Sigmoid colon (tissue), 7 donors: ENCODE results near the gene MCTP1. TPM values are rescaled to one million over a fixed set of nuclear protein-coding genes. Genes with fewer than 3 reads are reported as not detected.

ENCODE experiments used
- DNase-seq: peaks from one replicate; pipeline ENCODE4 v3.0.0-alpha.2; 2019
- H3K27ac ChIP-seq, 4 donors: fragments of 200-600 bp; sonication (generic); one replicate each; pipeline ENCODE4 v1.5.1; 2016 to 2019; ENCODE audit warnings: mild to moderate bottlenecking in 1 of 4
- H3K27me3 ChIP-seq, 3 donors: fragments of 200-600 bp; sonication (generic); one replicate each; pipeline ENCODE4 v1.5.1; 2019; ENCODE audit warnings: mild to moderate bottlenecking in 1 of 3
- H3K36me3 ChIP-seq, 4 donors: fragments of 200-600 bp; sonication (generic); one replicate each; pipeline ENCODE4 v1.5.1; 2016 to 2019
- H3K4me1 ChIP-seq, 4 donors: fragments of 200-600 bp; sonication (generic); one replicate each; pipeline ENCODE4 v1.5.1; 2017 to 2019
- H3K4me3 ChIP-seq, 4 donors: fragments of 200-600 bp; sonication (generic); one replicate each; pipeline ENCODE4 v1.5.1; 2017 to 2019; ENCODE audit warnings: mild to moderate bottlenecking in 2 of 4, moderate library complexity in 1 of 4
- H3K9me3 ChIP-seq, 4 donors: fragments of 200-600 bp in 3 of 4; sonication (generic) in 3 of 4; one replicate each; pipeline versions ENCODE4 v1.5.1 to v1.6.1; 2013 to 2019
- EP300 ChIP-seq, 4 donors: sonication (generic); formaldehyde crosslinking; IDR thresholded peaks; one replicate each; pipeline ENCODE4 v1.6.1; 2017; ENCODE audit warnings: antibody characterized with exemption in 4 of 4
- POLR2A ChIP-seq, 2 donors: fragments of 450-650 bp; IDR thresholded peaks; one replicate each; pipeline ENCODE4 v1.6.1; 2016; ENCODE audit warnings: antibody characterized with exemption in 2 of 2, mild to moderate bottlenecking in 2 of 2, moderate library complexity in 2 of 2
- POLR2AphosphoS5 ChIP-seq, 4 donors: sonication (generic); formaldehyde crosslinking; IDR thresholded peaks; one replicate each; pipeline ENCODE4 v1.6.1; 2017; ENCODE audit warnings: antibody characterized with exemption in 4 of 4
- WGBS, 2 donors: extraction: QIAGEN DNeasy Blood & Tissue Kit; methylation state at CpG; one replicate each; pipeline ENCODE4 v1.1.7; 2013; 5-methylcytosine and 5-hydroxymethylcytosine counted together
- intact Hi-C: fragments of 100-400 bp; cut with DNase I; formaldehyde crosslinking; loops from one replicate; pipeline ENCODE4 v1.15.1; 2023
- polyA plus RNA-seq, 3 donors: library from polyadenylated mRNA; stranded (reverse); fragments of 200-250 nt; gene quantifications; one replicate each; pipeline ENCODE4 v1.2.3, GENCODE V29; 2013
- total RNA-seq, 4 donors: library from RNA; depleted of rRNA; stranded (reverse); fragments of >200 nt; gene quantifications; one replicate each; pipeline ENCODE4 v1.1.0, GENCODE V29; 2016
- TF ChIP-seq, protein P1 (sequence below), 4 experiments: fragments of 450-650 bp in 3 of 4; fragments of 200-600 bp in 1 of 4; IDR thresholded peaks; one replicate each; pipeline ENCODE4 v1.5.1; 2016 to 2019; ENCODE audit warnings: antibody characterized with exemption in 4 of 4, mild to moderate bottlenecking in 3 of 4, moderate library complexity in 2 of 4
- donor health status: healthy with polysubstance abuse.
- donor health status: Bipolar disorder and iron deficiency.
- donor health status: healthy.

MCTP1 gene
- total and polyA plus RNA-seq, 7 donors = 2.1 to 20.5 (median 12.5) TPM

- Histone ChIP-seq H3K9me3 (no peaks in the 10 kb centered on the region), H3K4me1 (no peaks in the 10 kb centered on the region), H3K27me3 (no peaks in the 10 kb centered on the region), H3K27ac (no peak overlapping the region), H3K36me3 (no peaks in the 10 kb centered on the region), H3K4me3 (no peak overlapping the region)
- WGBS, 2 donors = 42 to 47% methylated on average over 4 of the region's 4 CpGs
- intact Hi-C loops = no loop called here
- no peak for DNase-seq
- TF ChIP-seq POLR2A (IDR thresholded peaks at IDR 0.05) (no peak), EP300 (IDR thresholded peaks at IDR 0.05) (no peak), POLR2AphosphoS5 (IDR thresholded peaks at IDR 0.05) (no peak)
- TF ChIP-seq, protein P1, sequence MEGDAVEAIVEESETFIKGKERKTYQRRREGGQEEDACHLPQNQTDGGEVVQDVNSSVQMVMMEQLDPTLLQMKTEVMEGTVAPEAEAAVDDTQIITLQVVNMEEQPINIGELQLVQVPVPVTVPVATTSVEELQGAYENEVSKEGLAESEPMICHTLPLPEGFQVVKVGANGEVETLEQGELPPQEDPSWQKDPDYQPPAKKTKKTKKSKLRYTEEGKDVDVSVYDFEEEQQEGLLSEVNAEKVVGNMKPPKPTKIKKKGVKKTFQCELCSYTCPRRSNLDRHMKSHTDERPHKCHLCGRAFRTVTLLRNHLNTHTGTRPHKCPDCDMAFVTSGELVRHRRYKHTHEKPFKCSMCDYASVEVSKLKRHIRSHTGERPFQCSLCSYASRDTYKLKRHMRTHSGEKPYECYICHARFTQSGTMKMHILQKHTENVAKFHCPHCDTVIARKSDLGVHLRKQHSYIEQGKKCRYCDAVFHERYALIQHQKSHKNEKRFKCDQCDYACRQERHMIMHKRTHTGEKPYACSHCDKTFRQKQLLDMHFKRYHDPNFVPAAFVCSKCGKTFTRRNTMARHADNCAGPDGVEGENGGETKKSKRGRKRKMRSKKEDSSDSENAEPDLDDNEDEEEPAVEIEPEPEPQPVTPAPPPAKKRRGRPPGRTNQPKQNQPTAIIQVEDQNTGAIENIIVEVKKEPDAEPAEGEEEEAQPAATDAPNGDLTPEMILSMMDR (IDR thresholded peaks at IDR 0.05) = no peak
Observed at GRCh38 chr5:95178046-95178651, 106.7 kb downstream of the MCTP1 start.

- 79 to 90% methylated on average over 4 of the region's 4 CpGs for WGBS, 2 donors
- H3K27me3 ChIP-seq = no peaks in the 10 kb centered on the region
- no peak overlapping the region for H3K27ac ChIP-seq
- H3K4me1 ChIP-seq = no peaks in the 10 kb centered on the region
- H3K9me3 ChIP-seq = no peaks in the 10 kb centered on the region
- TF ChIP-seq POLR2AphosphoS5 (IDR thresholded peaks at IDR 0.05) = no peak
- TF ChIP-seq POLR2A (IDR thresholded peaks at IDR 0.05) = no peak
- DNase-seq = no peak
- no peak overlapping the region for H3K4me3 ChIP-seq
- intact Hi-C loops = no loop called here
- H3K36me3 ChIP-seq = no peaks in the 10 kb centered on the region
Observed at GRCh38 chr5:95177456-95177855, 107.4 kb downstream of the MCTP1 start.

GRCh38 chr5:95175106-95175505 lies 109.8 kb downstream of the MCTP1 start:
- TF ChIP-seq POLR2AphosphoS5 (IDR thresholded peaks at IDR 0.05) = no peak
- TF ChIP-seq EP300 (IDR thresholded peaks at IDR 0.05) = no peak
- TF ChIP-seq POLR2A (IDR thresholded peaks at IDR 0.05) = no peak
- TF ChIP-seq, protein P1 (IDR thresholded peaks at IDR 0.05) = no peak
- Histone ChIP-seq H3K36me3 (no peaks in the 10 kb centered on the region), H3K4me3 (no peak overlapping the region), H3K27me3 (no peaks in the 10 kb centered on the region), H3K27ac (no peak overlapping the region), H3K4me1 (no peaks in the 10 kb centered on the region), H3K9me3 (no peaks in the 10 kb centered on the region)
- no peak for DNase-seq
- WGBS, 2 donors = 55 to 62% methylated on average over 3 of the region's 3 CpGs
- intact Hi-C loops = no loop called here

DNA sequence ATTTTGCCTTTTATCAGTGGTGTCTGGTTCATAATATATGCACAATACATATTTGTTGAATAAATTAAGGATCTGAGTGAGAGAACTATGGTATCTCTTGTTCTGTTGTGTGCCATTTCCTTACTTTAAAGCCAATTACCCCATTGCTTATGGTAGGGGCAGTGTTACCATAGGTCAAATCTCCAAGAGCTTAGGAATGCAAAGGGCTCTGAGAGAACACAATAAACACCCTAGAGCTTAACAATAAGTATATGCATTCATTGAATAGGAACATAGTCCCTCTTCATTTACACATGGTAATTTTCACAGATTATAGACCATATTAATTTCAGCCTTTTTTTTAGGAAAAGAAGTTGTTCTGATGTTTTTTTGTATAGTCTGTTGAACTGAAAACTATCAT lies 112.2 kb downstream of the MCTP1 start:
- TF ChIP-seq EP300 (IDR thresholded peaks at IDR 0.05) (no peak), POLR2AphosphoS5 (IDR thresholded peaks at IDR 0.05) (no peak), POLR2A (IDR thresholded peaks at IDR 0.05) (no peak)
- TF ChIP-seq, protein P1 (IDR thresholded peaks at IDR 0.05) = no peak
- Histone ChIP-seq H3K27ac (no peak overlapping the region), H3K27me3 (no peaks in the 10 kb centered on the region), H3K4me3 (no peak overlapping the region), H3K36me3 (no peaks in the 10 kb centered on the region), H3K4me1 (no peaks in the 10 kb centered on the region), H3K9me3 (no peaks in the 10 kb centered on the region)
- no peak for DNase-seq
- intact Hi-C loops = no loop called here

- WGBS, 2 donors = 84 to 90% methylated on average over 2 of the region's 2 CpGs
- no peak for DNase-seq
- Histone ChIP-seq H3K36me3 (no peaks in the 10 kb centered on the region), H3K4me1 (no peaks in the 10 kb centered on the region), H3K27me3 (no peaks in the 10 kb centered on the region), H3K27ac (no peak overlapping the region), H3K9me3 (no peaks in the 10 kb centered on the region), H3K4me3 (no peak overlapping the region)
- no peak for TF ChIP-seq EP300 (IDR thresholded peaks at IDR 0.05)
- no peak for TF ChIP-seq POLR2A (IDR thresholded peaks at IDR 0.05)
- TF ChIP-seq, protein P1 (IDR thresholded peaks at IDR 0.05) = no peak
- TF ChIP-seq POLR2AphosphoS5 (IDR thresholded peaks at IDR 0.05) = no peak
- intact Hi-C loops = no loop called here
Observed at GRCh38 chr5:95164861-95165260, 120.0 kb downstream of the MCTP1 start.
